ENCODE results near the gene DLX4.
A peak's percentile ranks its signal among the peaks of the same experiment; 100 is the strongest.

DLX4 gene

GRCh38 chr17:49995055-49995738 is 26.2 kb downstream of the DLX4 start, which contains the start of gene DLX3:
TSS of gene DLX3 (minus strand) at chr17:49995224. CDS start at chr17:49994998, 226 bp downstream.
- Histone ChIP-seq H3K27ac (ENCODE audit: low read length) (no peak within 1 kb of the TSS), H3K27me3 (ENCODE audit: control insufficient read depth in 1 of 2, insufficient read depth in 2 of 2, low read length in 2 of 2) (peaks cover 68 to 88% of the 10 kb centered on the region in 2 donors), H3K9ac (ENCODE audit: low read length in 2 of 2) (peak within 1 kb of the TSS in 1 of 2 donors; percentile 36), H3K4me1 (ENCODE audit: control insufficient read depth, insufficient read depth, low read length) (peaks cover 42% of the 10 kb centered on the region), H3K4me3 (ENCODE audit: low read length in 2 of 2) (peak within 1 kb of the TSS; percentile 6 to 69), H3K9me3 (ENCODE audit: control insufficient read depth in 2 of 2, low read length in 2 of 2) (no peaks in the 10 kb centered on the region), H3K36me3 (ENCODE audit: control insufficient read depth in 2 of 2, insufficient read depth in 2 of 2, low read length in 2 of 2) (no peaks in the 10 kb centered on the region)

- H3K27ac ChIP-seq (ENCODE audit: low read length) = no peak overlapping the region
- no peaks in the 10 kb centered on the region for H3K36me3 ChIP-seq (ENCODE audit: control insufficient read depth in 2 of 2, insufficient read depth in 2 of 2, low read length in 2 of 2)
- H3K4me1 ChIP-seq (ENCODE audit: control insufficient read depth, insufficient read depth, low read length) = peaks cover 42% of the 10 kb centered on the region
- no peak overlapping the region for H3K9ac ChIP-seq (ENCODE audit: low read length in 2 of 2)
- peaks cover 68 to 86% of the 10 kb centered on the region in 2 donors for H3K27me3 ChIP-seq (ENCODE audit: control insufficient read depth in 1 of 2, insufficient read depth in 2 of 2, low read length in 2 of 2)
- H3K9me3 ChIP-seq (ENCODE audit: control insufficient read depth in 2 of 2, low read length in 2 of 2) = no peaks in the 10 kb centered on the region
- H3K4me3 ChIP-seq (ENCODE audit: low read length in 2 of 2) = no peak overlapping the region
Measured at GRCh38 chr17:49996121-49996494, 27.1 kb downstream of the DLX4 start.

GRCh38 chr17:49996495-49997300 is 27.7 kb downstream of the DLX4 start:
- Histone ChIP-seq H3K9ac (ENCODE audit: low read length in 2 of 2) (peak overlapping the region in 1 of 2 donors; percentile 36), H3K4me1 (ENCODE audit: control insufficient read depth, insufficient read depth, low read length) (peaks cover 42% of the 10 kb centered on the region), H3K27ac (ENCODE audit: low read length) (no peak overlapping the region), H3K4me3 (ENCODE audit: low read length in 2 of 2) (peak overlapping the region; percentile 36 to 59), H3K36me3 (ENCODE audit: control insufficient read depth in 2 of 2, insufficient read depth in 2 of 2, low read length in 2 of 2) (no peaks in the 10 kb centered on the region), H3K27me3 (ENCODE audit: control insufficient read depth in 1 of 2, insufficient read depth in 2 of 2, low read length in 2 of 2) (peaks cover 72 to 87% of the 10 kb centered on the region in 2 donors), H3K9me3 (ENCODE audit: control insufficient read depth in 2 of 2, low read length in 2 of 2) (no peaks in the 10 kb centered on the region)

- Histone ChIP-seq H3K36me3 (ENCODE audit: control insufficient read depth in 2 of 2, insufficient read depth in 2 of 2, low read length in 2 of 2) (no peaks in the 10 kb centered on the region), H3K4me1 (ENCODE audit: control insufficient read depth, insufficient read depth, low read length) (peaks cover 42% of the 10 kb centered on the region), H3K9me3 (ENCODE audit: control insufficient read depth in 2 of 2, low read length in 2 of 2) (no peaks in the 10 kb centered on the region), H3K27me3 (ENCODE audit: control insufficient read depth in 1 of 2, insufficient read depth in 2 of 2, low read length in 2 of 2) (peaks cover 72 to 85% of the 10 kb centered on the region in 2 donors), H3K4me3 (ENCODE audit: low read length in 2 of 2) (no peak overlapping the region), H3K9ac (ENCODE audit: low read length in 2 of 2) (no peak overlapping the region), H3K27ac (ENCODE audit: low read length) (no peak overlapping the region)
Measured at GRCh38 chr17:49997301-49997650, 28.3 kb downstream of the DLX4 start.

GRCh38 chr17:49997773-49998703 is 29.0 kb downstream of the DLX4 start:
- Histone ChIP-seq H3K4me1 (ENCODE audit: control insufficient read depth, insufficient read depth, low read length) (peaks cover 38% of the 10 kb centered on the region), H3K27ac (ENCODE audit: low read length) (no peak overlapping the region), H3K4me3 (ENCODE audit: low read length in 2 of 2) (no peak overlapping the region), H3K36me3 (ENCODE audit: control insufficient read depth in 2 of 2, insufficient read depth in 2 of 2, low read length in 2 of 2) (no peaks in the 10 kb centered on the region), H3K27me3 (ENCODE audit: control insufficient read depth in 1 of 2, insufficient read depth in 2 of 2, low read length in 2 of 2) (peaks cover 66 to 78% of the 10 kb centered on the region in 2 donors), H3K9ac (ENCODE audit: low read length in 2 of 2) (no peak overlapping the region), H3K9me3 (ENCODE audit: control insufficient read depth in 2 of 2, low read length in 2 of 2) (no peaks in the 10 kb centered on the region)

- Histone ChIP-seq H3K4me3 (ENCODE audit: low read length in 2 of 2) (no peak overlapping the region), H3K27me3 (ENCODE audit: control insufficient read depth in 1 of 2, insufficient read depth in 2 of 2, low read length in 2 of 2) (peaks cover 64 to 69% of the 10 kb centered on the region in 2 donors)
Measured at GRCh38 chr17:49998836-49999511, 30.0 kb downstream of the DLX4 start.

GRCh38 chr17:50003911-50004310 is 34.9 kb downstream of the DLX4 start:
- Histone ChIP-seq H3K4me3 (ENCODE audit: low read length in 2 of 2) (no peak overlapping the region), H3K9ac (ENCODE audit: low read length in 2 of 2) (no peak overlapping the region), H3K4me1 (ENCODE audit: control insufficient read depth, insufficient read depth, low read length) (no peaks in the 10 kb centered on the region), H3K36me3 (ENCODE audit: control insufficient read depth in 2 of 2, insufficient read depth in 2 of 2, low read length in 2 of 2) (no peaks in the 10 kb centered on the region), H3K9me3 (ENCODE audit: control insufficient read depth in 2 of 2, low read length in 2 of 2) (peaks cover 0 to 4% of the 10 kb centered on the region in 2 donors), H3K27ac (ENCODE audit: low read length) (no peak overlapping the region), H3K27me3 (ENCODE audit: control insufficient read depth in 1 of 2, insufficient read depth in 2 of 2, low read length in 2 of 2) (peaks cover 23 to 27% of the 10 kb centered on the region in 2 donors)

More at GRCh38 chr17:49998836-49999511, 30.0 kb downstream of the DLX4 start:
- H3K9ac ChIP-seq (ENCODE audit: low read length in 2 of 2) = no peak overlapping the region
- no peaks in the 10 kb centered on the region for H3K36me3 ChIP-seq (ENCODE audit: control insufficient read depth in 2 of 2, insufficient read depth in 2 of 2, low read length in 2 of 2)
- H3K9me3 ChIP-seq (ENCODE audit: control insufficient read depth in 2 of 2, low read length in 2 of 2) = no peaks in the 10 kb centered on the region
- H3K4me1 ChIP-seq (ENCODE audit: control insufficient read depth, insufficient read depth, low read length) = peaks cover 29% of the 10 kb centered on the region
- H3K27ac ChIP-seq (ENCODE audit: low read length) = no peak overlapping the region

GRCh38 chr17:50009282-50009681 is 40.3 kb downstream of the DLX4 start:
- no peaks in the 10 kb centered on the region for H3K4me1 ChIP-seq (ENCODE audit: control insufficient read depth, insufficient read depth, low read length)
- H3K9me3 ChIP-seq (ENCODE audit: control insufficient read depth in 2 of 2, low read length in 2 of 2) = peaks cover 4 to 16% of the 10 kb centered on the region in 2 donors
- no peaks in the 10 kb centered on the region for H3K27me3 ChIP-seq (ENCODE audit: control insufficient read depth in 1 of 2, insufficient read depth in 2 of 2, low read length in 2 of 2)
- H3K36me3 ChIP-seq (ENCODE audit: control insufficient read depth in 2 of 2, insufficient read depth in 2 of 2, low read length in 2 of 2) = no peaks in the 10 kb centered on the region
- H3K4me3 ChIP-seq (ENCODE audit: low read length in 2 of 2) = no peak overlapping the region
- no peak overlapping the region for H3K27ac ChIP-seq (ENCODE audit: low read length)
- H3K9ac ChIP-seq (ENCODE audit: low read length in 2 of 2) = no peak overlapping the region

- Histone ChIP-seq H3K27me3 (ENCODE audit: control insufficient read depth in 1 of 2, insufficient read depth in 2 of 2, low read length in 2 of 2) (no peaks in the 10 kb centered on the region), H3K27ac (ENCODE audit: low read length) (no peak overlapping the region), H3K9ac (ENCODE audit: low read length in 2 of 2) (no peak overlapping the region), H3K9me3 (ENCODE audit: control insufficient read depth in 2 of 2, low read length in 2 of 2) (peaks cover 4 to 16% of the 10 kb centered on the region in 2 donors), H3K4me1 (ENCODE audit: control insufficient read depth, insufficient read depth, low read length) (no peaks in the 10 kb centered on the region), H3K4me3 (ENCODE audit: low read length in 2 of 2) (no peak overlapping the region), H3K36me3 (ENCODE audit: control insufficient read depth in 2 of 2, insufficient read depth in 2 of 2, low read length in 2 of 2) (no peaks in the 10 kb centered on the region)
Measured at GRCh38 chr17:50013079-50013478, 44.1 kb downstream of the DLX4 start.

Measured in stomach smooth muscle (tissue), 2 donors.